ENCODE measurements around the gene NT5DC1. TPM values are rescaled to one million over a fixed set of nuclear protein-coding genes. Genes with fewer than 3 reads are reported as not detected.

The NT5DC1 gene
- polyA plus RNA-seq, 2 of the 4 experiments (the other 2 are of a cell fraction): 26.9 to 31.5 TPM

- POLR2A ChIA-PET: no interaction called here
- Histone ChIP-seq H3K27ac (no peak overlapping the region), H3K4me3 (no peak overlapping the region), H3K4me2 (no peak overlapping the region), H3K9me3 (no peaks in the 10 kb centered on the region), H3K4me1 (no peaks in the 10 kb centered on the region)
- whole genome bisulfite sequencing (ENCODE audit: missing lambda C conversion rate): 88% methylated on average over 1 of the region's 3 CpGs
- TF ChIP-seq E2F6 (IDR thresholded peaks at IDR 0.05; ENCODE audit: borderline replicate concordance, low read depth): no peak
- TF ChIP-seq HES2 (IDR thresholded peaks at IDR 0.05): no peak
- no peak for TF ChIP-seq NFE2L2 (conservative IDR thresholded peaks at IDR 0.05; ENCODE audit: low read length)
- no peak for TF ChIP-seq MAZ (IDR thresholded peaks at IDR 0.05; ENCODE audit: borderline replicate concordance, low read depth, low read length)
- no peak for TF ChIP-seq CBX8 (IDR thresholded peaks at IDR 0.05)
- no peak for TF ChIP-seq SMC3 (IDR thresholded peaks at IDR 0.05)
- TF ChIP-seq FOXS1 (CRISPR knock-in tag; IDR thresholded peaks at IDR 0.05): no peak
- no peak for TF ChIP-seq ELK1 (IDR thresholded peaks at IDR 0.05; ENCODE audit: low read depth, low read length)
- no peak for TF ChIP-seq CTCF (IDR thresholded peaks at IDR 0.05)
- TF ChIP-seq TFCP2L1 (CRISPR knock-in tag; IDR thresholded peaks at IDR 0.05): no peak
- no peak for TF ChIP-seq GATA3 (IDR thresholded peaks at IDR 0.05; ENCODE audit: borderline replicate concordance)
- TF ChIP-seq ZNF302 (CRISPR knock-in tag; IDR thresholded peaks at IDR 0.05): no peak
- no peak for TF ChIP-seq REST (IDR thresholded peaks at IDR 0.05)
- no peak for TF ChIP-seq HEYL (CRISPR knock-in tag; IDR thresholded peaks at IDR 0.05)
- FAIRE-seq: no peak
- CTCF ChIA-PET: interaction anchor here (1.1 kb wide), 1 partner anchor 16 kb away, joined by 3 read pairs; no protein-coding TSS in a partner anchor
- no peak for DNase-seq (ENCODE audit: low read depth in 1 of 2, low spot score in 1 of 2)
- ATAC-seq: no peak
Observed at GRCh38 chr6:116120430-116120829, 19.8 kb downstream of the NT5DC1 start.

GRCh38 chr6:116126032-116126431, 25.4 kb downstream of the NT5DC1 start, which contains the start of gene COL10A1:
COL10A1 (minus strand) TSS chr6:116126132; CDS start chr6:116125492, 640 bp downstream.
- ChIA-PET POLR2A (no interaction called here), CTCF (interaction anchor here (1.5 kb wide), 1 partner anchor 14 kb away, joined by 5 read pairs; no protein-coding TSS in a partner anchor)
- Histone ChIP-seq H3K4me3 (no peak within 1 kb of the TSS), H3K4me1 (peaks cover 12% of the 10 kb centered on the region), H3K27ac (no peak within 1 kb of the TSS), H3K9me3 (no peaks in the 10 kb centered on the region), H3K4me2 (no peak within 1 kb of the TSS)
- FAIRE-seq (no peak), ATAC-seq (no peak), DNase-seq (ENCODE audit: low read depth in 1 of 2, low spot score in 1 of 2) (no peak)
- 88% methylated on average over 6 of the region's 6 CpGs for WGBS (ENCODE audit: missing lambda C conversion rate)
- no peak for TF ChIP-seq PBX3 (IDR thresholded peaks at IDR 0.05)
- TF ChIP-seq EHMT2 (IDR thresholded peaks at IDR 0.05; ENCODE audit: low read depth): no peak
- TF ChIP-seq HES2 (IDR thresholded peaks at IDR 0.05): no peak
- TF ChIP-seq KDM1A (IDR thresholded peaks at IDR 0.05; ENCODE audit: low read depth): no peak
- TF ChIP-seq MYC (IDR thresholded peaks at IDR 0.05; ENCODE audit: borderline replicate concordance, low read length): no peak
- no peak for TF ChIP-seq CTCF (IDR thresholded peaks at IDR 0.05)
- TF ChIP-seq FOSB (CRISPR knock-in tag; IDR thresholded peaks at IDR 0.05): no peak
- TF ChIP-seq ELK1 (IDR thresholded peaks at IDR 0.05; ENCODE audit: low read depth, low read length): no peak
- TF ChIP-seq MAFK (IDR thresholded peaks at IDR 0.05; ENCODE audit: partially characterized antibody): no peak
- TF ChIP-seq HMGXB4 (CRISPR knock-in tag; IDR thresholded peaks at IDR 0.05; ENCODE audit: borderline replicate concordance): no peak

All from A549 (cell line).